ENCODE results near the gene GPC5.

- no peak for TF ChIP-seq EZH2 (IDR thresholded peaks at IDR 0.05; ENCODE audit: insufficient read depth, poor library complexity, severe bottlenecking)
- TF ChIP-seq EZH2phosphoT487 (IDR thresholded peaks at IDR 0.05; ENCODE audit: insufficient read depth, low read depth) = no peak
Observed at GRCh38 chr13:91359111-91359510, 39.3 kb upstream of the GPC5 start.

All from GM23248 (cell line).